ENCODE results near the gene CALD1. TPM values are rescaled to one million over a fixed set of nuclear protein-coding genes. Genes with fewer than 3 reads are reported as not detected.

The CALD1 gene
- polyA plus RNA-seq, 1 donor, result 191 TPM

DNA sequence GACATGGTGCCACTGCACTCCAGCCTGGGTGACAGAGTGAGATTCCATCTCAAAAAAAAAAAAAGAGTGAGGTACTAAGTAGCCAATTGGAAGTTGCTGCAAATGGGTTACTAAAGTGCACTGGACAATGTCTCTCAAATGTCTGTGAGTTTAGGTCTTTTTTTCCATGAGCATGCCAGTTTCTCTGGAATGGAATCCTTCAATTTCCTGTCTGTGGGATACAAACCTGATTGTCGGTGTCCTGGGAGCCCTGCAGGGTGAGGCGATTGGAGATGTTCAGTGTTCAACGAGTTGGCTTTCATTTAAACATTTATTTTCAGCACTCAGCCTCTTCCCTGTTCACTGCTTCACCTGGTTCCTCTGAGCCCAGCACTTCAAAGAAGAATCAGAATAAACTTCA is 5.3 kb upstream of the CALD1 start:
- no peak for DNase-seq
- Histone ChIP-seq H3K4me3 (ENCODE audit: low read length) (no peak overlapping the region), H3K27ac (ENCODE audit: low read length) (no peak overlapping the region), H3K27me3 (ENCODE audit: control insufficient read depth, insufficient read depth, low read length) (no peaks in the 10 kb centered on the region), H3K36me3 (ENCODE audit: control insufficient read depth, insufficient read depth, low read length) (no peaks in the 10 kb centered on the region), H3K4me1 (ENCODE audit: control insufficient read depth, insufficient read depth, low read length) (no peaks in the 10 kb centered on the region), H3K9me3 (ENCODE audit: control insufficient read depth, low read depth, low read length) (no peaks in the 10 kb centered on the region)
- no CpG with 5 or more reads among the region's 3 CpGs for WGBS (ENCODE audit: insufficient coverage, low lambda C conversion rate)

DNA sequence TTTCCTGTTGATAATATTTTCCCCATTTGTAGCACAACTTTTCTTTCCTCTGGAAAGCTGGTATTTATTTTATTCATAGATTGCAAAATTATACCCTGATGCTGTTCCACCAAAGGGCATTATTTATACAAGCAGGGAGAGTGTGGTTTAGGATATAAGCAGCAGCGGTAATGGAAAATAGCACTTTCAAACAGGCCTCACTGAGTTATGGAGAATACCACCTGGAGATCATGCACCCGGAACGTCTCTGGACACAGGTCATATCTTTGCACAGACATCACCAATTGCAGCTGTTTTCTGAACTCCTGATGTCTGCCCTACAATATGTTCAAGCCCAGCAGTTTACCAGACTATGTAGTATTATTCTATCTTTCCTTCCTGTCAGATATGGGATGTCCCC is 2.0 kb upstream of the CALD1 start:
- Histone ChIP-seq H3K27me3 (ENCODE audit: control insufficient read depth, insufficient read depth, low read length) (no peaks in the 10 kb centered on the region), H3K4me1 (ENCODE audit: control insufficient read depth, insufficient read depth, low read length) (no peaks in the 10 kb centered on the region), H3K4me3 (ENCODE audit: low read length) (no peak overlapping the region), H3K27ac (ENCODE audit: low read length) (peak overlapping the region; percentile 74), H3K9me3 (ENCODE audit: control insufficient read depth, low read depth, low read length) (no peaks in the 10 kb centered on the region), H3K36me3 (ENCODE audit: control insufficient read depth, insufficient read depth, low read length) (no peaks in the 10 kb centered on the region)
- DNase-seq, result no peak
- no CpG with 5 or more reads among the region's 3 CpGs for WGBS (ENCODE audit: insufficient coverage, low lambda C conversion rate)

DNA sequence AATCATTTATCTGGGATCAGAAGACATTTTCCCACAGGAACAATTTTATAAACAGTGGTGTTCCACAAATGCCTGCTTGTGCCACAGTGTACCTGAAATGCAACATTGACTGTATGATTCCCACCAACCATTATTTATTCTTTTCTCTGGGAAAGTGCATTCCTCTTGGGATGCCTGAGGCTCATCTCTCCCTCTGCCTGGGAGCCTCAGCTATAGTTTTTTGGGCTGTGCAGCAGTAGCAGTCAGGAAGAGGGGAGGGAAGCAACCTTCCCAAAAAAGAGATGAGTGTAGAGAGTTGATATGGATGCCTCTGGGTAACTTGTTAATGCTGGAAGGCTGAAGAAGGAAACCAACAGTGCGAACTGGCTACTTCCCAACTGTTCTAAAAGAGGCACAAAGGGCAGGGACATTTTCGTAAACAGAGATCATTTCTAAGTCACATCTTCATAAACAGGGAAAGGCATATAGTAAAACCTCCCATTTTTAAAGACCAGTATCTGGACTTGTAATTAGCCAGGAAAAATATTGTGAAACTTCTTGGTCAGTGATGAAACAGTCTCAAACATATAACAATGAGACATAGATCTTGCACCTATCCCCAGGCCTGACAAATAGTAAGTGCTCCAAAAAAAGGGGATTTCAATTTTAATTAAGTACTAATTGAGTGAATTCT is 1.4 kb upstream of the CALD1 start:
- DNase-seq, result no peak
- no peaks in the 10 kb centered on the region for H3K27me3 ChIP-seq (ENCODE audit: control insufficient read depth, insufficient read depth, low read length)
- H3K36me3 ChIP-seq (ENCODE audit: control insufficient read depth, insufficient read depth, low read length), result no peaks in the 10 kb centered on the region
- H3K9me3 ChIP-seq (ENCODE audit: control insufficient read depth, low read depth, low read length), result no peaks in the 10 kb centered on the region
- H3K27ac ChIP-seq (ENCODE audit: low read length), result peak overlapping the region; percentile 74
- no peak overlapping the region for H3K4me3 ChIP-seq (ENCODE audit: low read length)
- 100% methylated on average over 1 of the region's 2 CpGs for WGBS (ENCODE audit: insufficient coverage, low lambda C conversion rate)
- H3K4me1 ChIP-seq (ENCODE audit: control insufficient read depth, insufficient read depth, low read length), result no peaks in the 10 kb centered on the region

DNA sequence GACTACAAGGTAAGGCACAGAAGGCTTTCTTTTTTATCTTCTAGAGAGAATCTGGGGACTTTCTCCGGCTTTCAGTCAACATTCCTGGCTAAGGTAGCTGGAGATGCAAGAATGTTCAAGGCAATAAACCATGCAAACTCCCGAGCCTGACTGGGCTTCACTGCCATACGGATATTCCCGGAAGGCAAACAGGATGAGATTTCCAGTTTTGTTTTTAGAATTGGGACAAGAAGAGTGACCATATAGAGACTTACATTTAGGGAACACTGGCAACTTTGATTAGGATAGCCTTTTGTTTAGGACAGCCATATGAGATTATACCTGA is 269 bp downstream of the CALD1 start:
- Histone ChIP-seq H3K9me3 (ENCODE audit: control insufficient read depth, low read depth, low read length) (no peaks in the 10 kb centered on the region), H3K4me1 (ENCODE audit: control insufficient read depth, insufficient read depth, low read length) (no peaks in the 10 kb centered on the region), H3K4me3 (ENCODE audit: low read length) (peak overlapping the region; percentile 45), H3K27me3 (ENCODE audit: control insufficient read depth, insufficient read depth, low read length) (no peaks in the 10 kb centered on the region), H3K27ac (ENCODE audit: low read length) (peak overlapping the region; percentile 74), H3K36me3 (ENCODE audit: control insufficient read depth, insufficient read depth, low read length) (peaks cover 4% of the 10 kb centered on the region)
- WGBS (ENCODE audit: insufficient coverage, low lambda C conversion rate), result no CpG with 5 or more reads among the region's 4 CpGs
- DNase-seq, result no peak

DNA sequence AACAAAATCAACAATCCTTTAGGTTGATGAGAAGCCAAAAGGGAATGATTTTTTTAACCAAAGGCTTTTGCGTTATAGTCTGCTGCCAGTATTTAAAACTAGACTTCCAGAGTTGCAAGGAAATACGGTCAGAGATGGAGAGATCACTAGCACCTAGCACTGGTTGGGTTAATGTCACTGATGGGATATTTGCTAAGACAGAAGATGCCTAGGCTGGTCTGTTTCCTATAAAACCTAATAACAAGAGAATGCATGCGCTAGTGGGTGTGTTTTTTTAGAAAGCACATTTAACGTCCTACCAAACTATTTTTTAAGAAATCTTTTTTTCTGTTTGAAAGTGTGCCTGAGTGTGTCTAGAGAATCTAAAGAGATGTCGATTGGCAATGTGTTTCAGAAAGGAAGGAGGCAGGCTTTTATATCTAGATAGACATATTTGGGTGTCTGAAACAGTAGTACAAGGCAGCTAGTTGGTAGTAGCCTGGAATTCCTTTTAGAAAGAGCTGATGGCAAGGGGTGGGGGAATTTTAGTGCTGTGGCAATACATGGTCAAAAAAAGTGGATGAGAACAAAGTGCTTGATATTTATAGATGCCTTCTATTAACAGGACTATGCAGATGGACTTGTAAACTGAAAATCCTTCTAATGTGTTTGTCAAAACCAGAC is 863 bp downstream of the CALD1 start:
- H3K27ac ChIP-seq (ENCODE audit: low read length), result peak overlapping the region; percentile 74
- DNase-seq, result no peak
- no peaks in the 10 kb centered on the region for H3K4me1 ChIP-seq (ENCODE audit: control insufficient read depth, insufficient read depth, low read length)
- 51% methylated on average over 2 of the region's 5 CpGs for WGBS (ENCODE audit: insufficient coverage, low lambda C conversion rate)
- H3K36me3 ChIP-seq (ENCODE audit: control insufficient read depth, insufficient read depth, low read length), result peaks cover 4% of the 10 kb centered on the region
- H3K4me3 ChIP-seq (ENCODE audit: low read length), result peak overlapping the region; percentile 45
- H3K9me3 ChIP-seq (ENCODE audit: control insufficient read depth, low read depth, low read length), result no peaks in the 10 kb centered on the region
- H3K27me3 ChIP-seq (ENCODE audit: control insufficient read depth, insufficient read depth, low read length), result no peaks in the 10 kb centered on the region

DNA sequence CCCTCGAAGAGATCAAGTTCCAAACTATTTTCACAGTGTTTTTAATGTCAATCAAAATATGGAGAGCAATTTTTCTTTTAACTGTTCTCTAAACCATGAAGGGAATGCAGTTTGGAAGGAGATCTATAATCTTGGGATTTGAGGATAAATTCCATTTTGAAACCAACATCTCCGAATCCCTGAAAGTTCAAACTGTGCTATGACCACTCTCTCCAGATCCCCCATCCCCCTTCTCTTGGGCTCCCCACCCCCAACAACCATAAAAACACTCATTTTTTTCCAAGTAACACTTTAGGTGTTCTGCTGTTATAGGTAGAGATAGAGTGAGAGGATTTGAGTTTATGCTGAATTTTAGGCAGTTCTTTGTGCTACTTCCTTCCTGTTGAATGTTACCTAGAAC is 1.7 kb downstream of the CALD1 start:
- no CpG with 5 or more reads among the region's 2 CpGs for WGBS (ENCODE audit: insufficient coverage, low lambda C conversion rate)
- Histone ChIP-seq H3K27ac (ENCODE audit: low read length) (peak overlapping the region; percentile 74), H3K9me3 (ENCODE audit: control insufficient read depth, low read depth, low read length) (no peaks in the 10 kb centered on the region), H3K4me3 (ENCODE audit: low read length) (peak overlapping the region; percentile 45), H3K36me3 (ENCODE audit: control insufficient read depth, insufficient read depth, low read length) (peaks cover 4% of the 10 kb centered on the region), H3K27me3 (ENCODE audit: control insufficient read depth, insufficient read depth, low read length) (no peaks in the 10 kb centered on the region), H3K4me1 (ENCODE audit: control insufficient read depth, insufficient read depth, low read length) (no peaks in the 10 kb centered on the region)
- DNase-seq, result no peak

DNA sequence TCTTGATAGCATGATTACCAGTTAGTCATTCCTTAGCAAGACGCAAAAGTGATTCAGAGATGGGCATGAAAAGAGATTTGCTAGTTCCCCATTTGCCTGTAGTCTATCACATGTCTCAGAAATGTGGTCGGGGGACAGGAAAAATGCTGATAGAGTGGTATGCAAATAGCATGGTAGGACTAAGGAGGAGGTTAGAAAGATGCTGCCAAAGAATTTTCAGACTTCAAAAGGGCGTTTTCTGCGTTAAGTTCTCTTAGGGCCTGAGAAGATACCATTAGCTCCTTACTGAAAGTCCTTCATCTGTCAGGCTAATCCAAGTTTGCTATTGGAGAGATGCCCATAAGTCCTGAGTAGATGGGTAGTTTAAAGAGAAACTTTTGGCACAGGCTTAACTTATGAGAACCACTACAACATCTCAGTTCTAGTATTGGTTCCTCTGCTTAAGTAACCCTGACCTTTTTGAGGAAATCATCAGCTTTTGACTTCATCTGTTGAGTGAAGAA is 2.7 kb downstream of the CALD1 start:
- Histone ChIP-seq H3K9me3 (ENCODE audit: control insufficient read depth, low read depth, low read length) (no peaks in the 10 kb centered on the region), H3K27ac (ENCODE audit: low read length) (no peak overlapping the region), H3K4me1 (ENCODE audit: control insufficient read depth, insufficient read depth, low read length) (no peaks in the 10 kb centered on the region), H3K27me3 (ENCODE audit: control insufficient read depth, insufficient read depth, low read length) (no peaks in the 10 kb centered on the region), H3K36me3 (ENCODE audit: control insufficient read depth, insufficient read depth, low read length) (peaks cover 4% of the 10 kb centered on the region), H3K4me3 (ENCODE audit: low read length) (peak overlapping the region; percentile 1)
- no peak for DNase-seq
- WGBS (ENCODE audit: insufficient coverage, low lambda C conversion rate), result 100% methylated on average over 1 of the region's 4 CpGs

DNA sequence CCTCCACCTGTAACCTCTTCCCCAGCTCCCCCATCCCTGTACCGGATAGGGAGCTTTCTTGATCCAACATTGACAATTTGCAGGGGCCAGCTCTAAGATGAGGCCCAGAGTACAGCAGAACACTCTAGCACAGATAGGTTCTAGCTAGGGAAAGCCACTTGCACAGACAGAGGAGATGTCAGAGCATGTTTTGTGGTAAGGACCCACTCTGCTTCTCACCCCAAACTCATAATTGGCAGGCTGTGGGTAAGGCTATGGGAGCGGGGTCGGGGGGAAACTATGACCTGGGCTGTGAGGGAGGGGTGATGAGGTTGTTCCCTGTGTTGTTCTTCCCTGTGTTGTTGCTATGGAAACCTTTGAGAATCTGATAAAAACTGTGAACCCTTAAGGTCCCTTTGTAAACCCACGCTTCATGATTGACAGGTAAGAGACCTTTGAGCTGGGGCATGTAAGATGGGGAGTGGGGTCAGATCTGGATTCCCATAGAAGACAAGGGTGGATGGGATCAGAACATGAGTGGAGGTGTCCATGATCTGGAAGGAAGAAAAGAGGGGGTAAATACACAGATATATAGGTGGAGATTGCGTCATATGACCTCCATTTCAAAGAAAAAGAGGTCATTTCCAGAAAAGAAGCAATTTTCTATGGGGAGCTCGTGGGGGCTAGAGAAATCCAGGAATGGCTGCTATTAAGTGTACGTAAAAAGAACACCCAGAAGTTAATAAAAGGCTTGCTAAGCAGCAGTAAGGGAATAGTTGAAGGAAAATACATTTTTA is 4.0 kb downstream of the CALD1 start:
- H3K9me3 ChIP-seq (ENCODE audit: control insufficient read depth, low read depth, low read length), result no peaks in the 10 kb centered on the region
- H3K27ac ChIP-seq (ENCODE audit: low read length), result no peak overlapping the region
- 60% methylated on average over 2 of the region's 7 CpGs for WGBS (ENCODE audit: insufficient coverage, low lambda C conversion rate)
- no peaks in the 10 kb centered on the region for H3K4me1 ChIP-seq (ENCODE audit: control insufficient read depth, insufficient read depth, low read length)
- H3K27me3 ChIP-seq (ENCODE audit: control insufficient read depth, insufficient read depth, low read length), result no peaks in the 10 kb centered on the region
- no peak for DNase-seq
- H3K4me3 ChIP-seq (ENCODE audit: low read length), result no peak overlapping the region
- peaks cover 4% of the 10 kb centered on the region for H3K36me3 ChIP-seq (ENCODE audit: control insufficient read depth, insufficient read depth, low read length)

DNA sequence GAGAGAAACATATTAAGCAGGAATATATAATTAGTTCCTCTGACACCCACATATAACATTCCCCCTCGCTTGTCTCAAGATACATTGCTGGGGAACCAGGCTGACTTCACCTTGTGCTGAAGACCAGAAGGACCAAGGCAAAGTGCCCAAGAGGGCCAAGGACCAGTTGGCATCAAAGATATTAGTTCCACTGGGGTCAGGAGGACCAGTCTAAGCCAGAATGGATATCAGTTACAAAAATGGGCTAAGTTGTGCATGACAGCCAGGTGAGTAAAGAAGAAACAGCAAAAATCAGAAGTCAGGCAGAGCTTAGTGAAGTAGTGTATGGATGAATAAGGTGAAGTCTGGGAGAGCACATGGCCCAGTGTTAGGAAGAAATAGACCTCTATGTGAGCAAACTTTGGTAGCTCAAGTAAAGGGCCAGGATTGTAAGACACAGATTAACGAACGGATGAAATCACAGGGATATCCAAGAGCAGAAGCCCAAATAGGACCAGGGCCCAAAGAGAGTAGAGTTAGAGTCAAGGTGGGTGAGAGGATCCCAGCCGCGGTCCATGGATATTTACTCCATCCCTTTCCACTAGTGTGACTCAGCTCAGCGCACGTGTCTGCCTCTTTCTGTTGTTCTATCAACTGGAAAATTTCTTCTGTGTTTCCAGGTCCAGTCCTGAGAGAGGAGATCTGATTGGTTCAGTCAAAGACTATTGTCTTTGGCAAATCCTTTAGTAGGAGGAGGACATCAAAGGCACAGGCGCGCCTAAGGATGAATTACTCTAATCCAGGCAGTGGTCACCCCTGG is 5.0 kb downstream of the CALD1 start:
- peaks cover 4% of the 10 kb centered on the region for H3K36me3 ChIP-seq (ENCODE audit: control insufficient read depth, insufficient read depth, low read length)
- H3K4me1 ChIP-seq (ENCODE audit: control insufficient read depth, insufficient read depth, low read length), result no peaks in the 10 kb centered on the region
- 100% methylated on average over 1 of the region's 9 CpGs for WGBS (ENCODE audit: insufficient coverage, low lambda C conversion rate)
- H3K9me3 ChIP-seq (ENCODE audit: control insufficient read depth, low read depth, low read length), result no peaks in the 10 kb centered on the region
- no peak overlapping the region for H3K4me3 ChIP-seq (ENCODE audit: low read length)
- H3K27ac ChIP-seq (ENCODE audit: low read length), result no peak overlapping the region
- no peaks in the 10 kb centered on the region for H3K27me3 ChIP-seq (ENCODE audit: control insufficient read depth, insufficient read depth, low read length)
- DNase-seq, result no peak

DNA sequence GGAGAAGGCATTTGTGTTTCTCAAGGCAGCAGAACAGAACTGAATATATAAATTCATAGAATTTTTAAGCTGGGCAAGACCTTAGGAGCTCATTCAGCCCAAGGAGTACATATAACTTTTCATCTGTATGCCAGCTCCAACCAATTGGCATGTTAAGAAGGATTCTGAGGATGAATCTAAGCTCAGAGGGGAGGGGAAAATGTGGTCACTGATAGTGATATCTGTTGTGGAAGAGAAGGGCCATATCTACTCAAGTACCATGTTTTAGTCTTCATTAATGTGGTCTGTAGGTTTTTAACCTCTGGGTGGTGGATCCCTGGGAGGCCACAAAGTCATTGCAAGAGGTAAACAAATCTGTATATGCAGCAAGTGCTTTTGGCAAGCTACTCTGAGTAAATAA is 6.4 kb downstream of the CALD1 start:
- no peak overlapping the region for H3K27ac ChIP-seq (ENCODE audit: low read length)
- H3K27me3 ChIP-seq (ENCODE audit: control insufficient read depth, insufficient read depth, low read length), result no peaks in the 10 kb centered on the region
- no peak overlapping the region for H3K4me3 ChIP-seq (ENCODE audit: low read length)
- H3K36me3 ChIP-seq (ENCODE audit: control insufficient read depth, insufficient read depth, low read length), result peaks cover 4% of the 10 kb centered on the region
- H3K4me1 ChIP-seq (ENCODE audit: control insufficient read depth, insufficient read depth, low read length), result no peaks in the 10 kb centered on the region
- no peaks in the 10 kb centered on the region for H3K9me3 ChIP-seq (ENCODE audit: control insufficient read depth, low read depth, low read length)
- DNase-seq, result no peak

All from large intestine (tissue), 3 donors.